ENCODE data around the gene FAM98C.

The FAM98C gene

DNA sequence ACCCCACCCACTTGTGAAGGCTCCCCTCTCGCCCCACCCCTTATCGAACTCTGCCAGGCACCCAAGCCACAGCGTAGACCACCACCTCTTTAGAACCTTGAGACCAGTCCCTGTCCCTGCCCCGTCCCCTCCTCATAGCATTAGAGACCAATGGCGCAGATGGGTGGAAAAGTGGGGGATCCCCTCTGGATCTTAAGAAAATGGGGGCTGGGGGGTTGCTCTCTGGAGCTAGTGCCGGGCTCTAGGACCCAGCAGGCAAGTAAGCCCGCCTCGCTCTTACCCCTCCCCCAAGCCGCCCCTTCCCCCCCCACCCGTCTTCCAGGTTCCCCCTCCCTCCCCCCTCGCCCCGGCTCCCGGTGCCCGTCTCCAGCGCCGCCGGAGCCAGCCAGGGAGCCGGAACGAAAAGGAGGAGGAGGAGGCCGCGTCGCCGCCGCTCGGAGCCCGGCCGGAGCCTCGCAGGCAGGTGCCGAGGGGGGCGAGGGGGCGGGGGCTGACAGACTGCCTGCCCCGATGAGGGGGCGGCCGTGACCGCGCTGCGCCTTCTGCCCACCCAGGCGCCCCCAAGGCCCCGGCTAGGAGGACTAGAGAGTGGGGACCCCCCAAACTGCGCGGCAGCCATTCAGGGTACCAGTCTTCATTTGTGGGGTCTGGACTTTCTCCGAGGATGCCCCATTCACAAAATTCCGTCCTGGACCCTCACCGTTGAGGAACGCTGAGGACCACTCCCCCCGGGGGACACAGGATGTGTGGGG lies 14.4 kb upstream of the FAM98C start, which contains the start of gene SPRED3:
Gene SPRED3, plus strand, starts transcription at position 349 of the 752 bp plus-strand sequence. CDS start 1,606 bp downstream, outside the sequence.
- Histone ChIP-seq H4K20me1 (peaks cover 36 to 70% (median 53%) of the 10 kb centered on the region in 11 experiments; a peak in 21 of 22 replicates), H3K4me3 (peak within 1 kb of the TSS; percentile 57 to 68 (median 61))
- no peak for TF ChIP-seq Cebpa-rat (IDR thresholded peaks at IDR 0.05)

DNA sequence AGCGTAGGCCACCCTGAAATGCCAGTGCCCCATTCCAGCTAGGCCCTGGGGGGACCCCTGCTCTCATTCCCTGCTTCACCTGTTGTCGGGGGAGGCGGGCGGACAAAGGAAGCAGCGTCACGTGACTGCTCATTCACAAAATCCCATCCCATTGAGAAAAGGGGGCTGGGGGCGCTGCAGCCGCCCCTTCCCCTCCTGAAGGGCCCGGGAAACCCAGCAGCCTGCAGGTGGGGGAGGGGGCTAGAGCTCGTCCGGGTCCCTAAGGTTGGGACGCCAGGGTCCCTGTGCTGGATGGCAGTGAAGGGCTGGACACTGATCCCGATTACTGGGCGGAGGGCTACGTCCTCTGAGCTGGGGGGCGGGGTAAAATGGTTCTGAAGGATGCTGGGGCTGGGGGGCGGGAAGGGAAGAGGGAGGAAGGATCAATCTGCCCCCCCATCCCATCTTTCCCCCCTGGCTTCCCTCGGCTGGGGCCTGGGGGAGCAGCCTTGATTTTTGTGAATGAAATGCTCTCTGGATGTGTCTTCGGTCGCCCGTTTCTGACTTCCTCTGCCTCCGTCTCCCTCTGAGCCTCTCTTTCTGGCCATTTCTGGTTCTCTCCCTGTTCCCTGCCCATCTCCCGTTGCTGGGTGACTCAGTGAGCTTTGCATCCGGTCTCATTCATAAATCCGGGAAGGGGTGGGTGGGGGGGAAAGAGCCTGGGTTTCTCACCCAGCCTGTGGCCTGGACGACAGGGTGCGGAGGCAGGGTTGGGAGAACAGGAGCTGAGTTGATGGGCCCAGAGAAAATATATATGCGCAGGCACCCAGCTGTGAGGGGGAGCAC lies 13.6 kb upstream of the FAM98C start:
- H3K4me2 ChIP-seq = peak overlapping the region; percentile 77 to 95 (median 92)
- peaks cover 29 to 49% (median 36%) of the 10 kb centered on the region in 10 experiments for H3K4me1 ChIP-seq

More for the DNA sequence above, 14.4 kb upstream of the FAM98C start, which contains the start of gene SPRED3:
- Histone ChIP-seq H3K9me3 (replicated peaks in 1 of 11) (no peaks in the 10 kb centered on the region), H3K27me3 (peaks cover 71 to 100% (median 100%) of the 10 kb centered on the region in 11 experiments), H3K36me3 (peaks cover 17 to 31% (median 29%) of the 10 kb centered on the region in 11 experiments), H3K4me1 (peaks cover 29 to 49% (median 36%) of the 10 kb centered on the region in 10 experiments), H3K9ac (peak within 1 kb of the TSS in 9 of 11 experiments; percentile 41 to 75 (median 62); a peak in 19 of 22 replicates), H3K4me2 (peak within 1 kb of the TSS; percentile 77 to 95 (median 92)), H3K27ac (peak within 1 kb of the TSS in 4 of 11 experiments; percentile 44 to 62 (median 48); a peak in 9 of 22 replicates)

DNA sequence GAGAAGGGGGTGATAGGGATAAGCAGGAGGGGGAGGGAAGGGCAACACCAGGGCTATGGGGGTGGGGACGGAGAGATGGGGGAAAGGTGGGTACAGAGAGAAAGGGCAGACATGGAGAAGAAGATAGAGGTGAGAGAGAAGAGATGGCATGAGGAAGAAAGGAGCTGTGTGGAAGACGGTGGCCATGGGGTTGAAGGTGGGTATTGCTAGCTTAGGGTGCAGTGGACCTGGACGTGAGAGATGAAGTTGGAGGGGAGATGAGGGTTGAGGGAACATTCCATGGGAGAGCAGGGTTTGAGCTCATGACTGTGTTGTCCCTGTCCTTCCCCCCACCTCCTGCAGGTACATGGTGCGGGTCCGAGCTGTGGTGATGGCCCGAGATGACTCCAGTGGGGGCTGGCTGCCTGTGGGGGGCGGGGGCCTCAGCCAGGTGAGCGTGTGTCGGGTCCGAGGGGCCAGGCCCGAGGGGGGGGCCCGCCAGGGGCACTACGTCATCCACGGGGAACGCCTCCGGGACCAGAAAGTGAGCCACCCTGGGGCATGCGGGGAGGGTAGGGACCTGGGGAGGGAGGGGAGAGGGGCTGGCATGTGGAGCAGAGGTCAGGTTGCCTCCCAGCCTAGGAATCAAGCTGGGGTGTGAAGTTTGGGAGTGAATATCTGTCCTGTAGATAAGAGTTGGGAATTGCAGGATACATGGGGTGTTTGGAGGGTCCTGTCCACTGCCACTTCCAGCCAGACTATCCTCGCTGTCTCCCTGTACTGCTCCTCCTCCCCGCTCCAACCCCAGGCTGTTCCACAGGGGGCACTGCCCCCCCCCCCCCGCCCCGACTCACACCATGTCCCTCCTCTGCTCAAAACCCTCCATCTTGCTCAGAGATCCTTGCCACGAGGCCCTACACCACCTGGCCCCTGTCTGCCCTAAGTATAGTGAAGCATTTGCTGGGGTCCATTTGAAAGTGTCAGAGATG lies 12.7 kb upstream of the FAM98C start:
- H3K4me1 ChIP-seq = peaks cover 29 to 41% (median 33%) of the 10 kb centered on the region in 10 experiments
- no peak overlapping the region for H3K9ac ChIP-seq
- H3K4me3 ChIP-seq = no peak overlapping the region
- H3K9me3 ChIP-seq (replicated peaks in 1 of 11) = peaks cover 0 to 9% (median 0%) of the 10 kb centered on the region in 11 experiments; a peak in 10 of 22 replicates
- H4K20me1 ChIP-seq = peaks cover 19 to 58% (median 36%) of the 10 kb centered on the region in 11 experiments; a peak in 21 of 22 replicates
- peaks cover 6 to 14% (median 12%) of the 10 kb centered on the region in 11 experiments; a peak in 19 of 22 replicates for H3K36me3 ChIP-seq
- H3K4me2 ChIP-seq = peak overlapping the region in 3 of 11 experiments; percentile 18 to 35 (median 25); a peak in 3 of 22 replicates
- no peak for TF ChIP-seq Cebpa-rat (IDR thresholded peaks at IDR 0.05)
- H3K27ac ChIP-seq = no peak overlapping the region
- H3K27me3 ChIP-seq = peaks cover 78 to 100% (median 100%) of the 10 kb centered on the region in 11 experiments

More for the DNA sequence above, 13.6 kb upstream of the FAM98C start:
- H4K20me1 ChIP-seq = peaks cover 28 to 63% (median 45%) of the 10 kb centered on the region in 11 experiments; a peak in 21 of 22 replicates
- H3K9ac ChIP-seq = peak overlapping the region in 7 of 11 experiments; percentile 35 to 75 (median 56); a peak in 11 of 22 replicates
- no peak for TF ChIP-seq Cebpa-rat (IDR thresholded peaks at IDR 0.05)
- peak overlapping the region in 2 of 11 experiments; percentile 22 to 62; a peak in 3 of 22 replicates for H3K27ac ChIP-seq
- peaks cover 9 to 24% (median 21%) of the 10 kb centered on the region in 11 experiments; a peak in 21 of 22 replicates for H3K36me3 ChIP-seq
- peak overlapping the region; percentile 33 to 68 (median 61); a peak in 17 of 20 replicates for H3K4me3 ChIP-seq
- peaks cover 78 to 100% (median 100%) of the 10 kb centered on the region in 11 experiments for H3K27me3 ChIP-seq
- H3K9me3 ChIP-seq (replicated peaks in 1 of 11) = peaks cover 0 to under 1% (median 0%) of the 10 kb centered on the region in 11 experiments; a peak in 3 of 22 replicates

DNA sequence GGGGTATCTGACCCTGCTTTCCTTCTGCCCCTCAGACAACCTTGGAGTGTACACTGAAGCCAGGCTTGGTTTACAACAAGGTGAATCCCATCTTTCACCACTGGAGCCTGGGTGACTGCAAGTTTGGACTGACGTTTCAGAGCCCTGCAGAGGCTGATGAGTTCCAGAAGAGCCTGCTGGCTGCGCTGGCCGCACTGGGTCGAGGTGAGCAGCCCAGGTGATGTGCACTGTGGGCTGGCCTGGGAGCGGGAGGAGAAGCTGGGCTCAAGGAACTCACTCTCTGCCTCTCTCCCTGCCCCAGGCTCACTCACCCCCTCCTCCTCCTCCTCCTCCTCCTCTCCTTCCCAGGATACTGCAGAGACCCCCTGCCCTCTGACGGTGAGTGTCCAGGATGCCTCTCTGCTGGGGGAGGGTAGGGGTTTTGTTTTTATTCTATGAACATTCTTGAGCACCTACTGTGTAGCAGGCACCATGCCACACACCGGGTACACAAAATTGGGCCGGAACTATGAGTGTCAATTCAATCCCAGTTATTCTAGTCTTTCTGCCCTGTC lies 10.9 kb upstream of the FAM98C start:
- Histone ChIP-seq H3K4me1 (peaks cover 13 to 26% (median 17%) of the 10 kb centered on the region in 10 experiments), H3K27me3 (peaks cover 85 to 100% (median 100%) of the 10 kb centered on the region in 11 experiments), H4K20me1 (peaks cover 1 to 41% (median 19%) of the 10 kb centered on the region in 11 experiments; a peak in 20 of 22 replicates), H3K9ac (no peak overlapping the region), H3K36me3 (peaks cover 0 to 14% (median 0%) of the 10 kb centered on the region in 11 experiments; a peak in 2 of 22 replicates), H3K4me3 (no peak overlapping the region), H3K9me3 (replicated peaks in 1 of 11) (peaks cover 0 to 18% (median 5%) of the 10 kb centered on the region in 11 experiments; a peak in 12 of 22 replicates), H3K27ac (no peak overlapping the region), H3K4me2 (no peak overlapping the region)
- TF ChIP-seq Cebpa-rat (IDR thresholded peaks at IDR 0.05) = no peak

DNA sequence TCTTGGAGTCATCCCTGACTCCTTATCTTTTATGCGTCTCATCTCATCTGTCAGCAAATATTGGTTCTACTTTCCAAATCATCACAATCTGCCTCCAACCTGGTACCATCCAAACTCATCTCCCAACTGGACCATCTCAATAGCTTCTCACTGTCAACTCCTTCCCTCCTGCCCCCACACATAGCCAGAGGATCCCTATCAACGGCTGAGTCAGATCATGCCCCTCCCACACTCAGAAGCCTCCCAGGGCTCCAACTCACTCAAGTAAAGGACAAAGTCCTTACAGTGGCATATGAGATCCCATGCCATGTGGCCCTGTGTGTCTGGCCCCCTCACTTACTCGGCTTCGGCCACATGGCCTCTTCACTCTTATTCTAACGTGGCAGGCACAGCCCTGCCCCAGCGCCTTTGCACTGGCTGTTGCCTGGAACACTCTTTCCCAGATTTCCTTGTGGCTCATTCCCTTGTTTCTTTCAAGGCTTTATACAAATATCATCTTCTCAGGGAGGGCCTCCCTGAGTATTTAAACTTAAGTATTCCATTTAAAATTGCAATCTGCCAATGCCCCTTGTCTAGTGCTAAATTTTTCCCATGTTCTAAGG lies 10.1 kb upstream of the FAM98C start:
- H3K27ac ChIP-seq = no peak overlapping the region
- no peak overlapping the region for H3K4me3 ChIP-seq
- peaks cover 0 to 18% (median 5%) of the 10 kb centered on the region in 11 experiments; a peak in 12 of 22 replicates for H3K9me3 ChIP-seq (replicated peaks in 1 of 11)
- H3K27me3 ChIP-seq = peaks cover 92 to 100% (median 100%) of the 10 kb centered on the region in 11 experiments
- H3K36me3 ChIP-seq = peaks cover 0 to 14% (median 0%) of the 10 kb centered on the region in 11 experiments; a peak in 2 of 22 replicates
- H3K4me1 ChIP-seq = peaks cover 7 to 18% (median 11%) of the 10 kb centered on the region in 10 experiments; a peak in 18 of 20 replicates
- 0 out of 22 replicates have a peak overlapping the region, but pooled peaks of 1 of the 11 experiments have one; percentile 4 for H3K4me2 ChIP-seq
- TF ChIP-seq Cebpa-rat (IDR thresholded peaks at IDR 0.05) = no peak
- H4K20me1 ChIP-seq = peaks cover 0 to 33% (median 13%) of the 10 kb centered on the region in 11 experiments; a peak in 15 of 22 replicates
- H3K9ac ChIP-seq = no peak overlapping the region

DNA sequence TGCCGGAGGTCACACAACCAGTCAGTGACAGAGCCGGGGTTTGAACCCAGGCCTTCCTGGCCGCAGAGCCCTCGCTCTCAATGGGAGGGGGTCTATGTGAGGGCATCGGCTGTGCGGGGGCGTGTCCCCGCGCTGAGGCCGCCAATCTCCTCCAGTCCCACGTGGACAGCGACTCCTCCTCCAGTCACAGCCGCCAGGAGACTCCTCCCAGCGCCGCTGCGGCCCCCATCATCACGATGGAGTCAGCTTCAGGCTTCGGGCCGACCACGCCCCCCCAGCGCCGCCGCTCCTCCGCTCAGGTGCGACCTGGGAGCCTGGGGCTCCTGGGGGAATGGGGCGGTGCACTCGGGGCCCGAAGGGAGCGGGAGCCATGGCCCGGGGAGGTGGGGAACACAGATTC lies 8.4 kb upstream of the FAM98C start:
- Histone ChIP-seq H3K9ac (no peak overlapping the region), H3K27ac (no peak overlapping the region), H3K9me3 (replicated peaks in 1 of 11) (peaks cover 0 to 18% (median 5%) of the 10 kb centered on the region in 11 experiments; a peak in 12 of 22 replicates), H4K20me1 (peaks cover 0 to 22% (median 6%) of the 10 kb centered on the region in 11 experiments; a peak in 8 of 22 replicates), H3K4me1 (peaks cover 0 to 5% (median 2%) of the 10 kb centered on the region in 10 experiments; a peak in 5 of 20 replicates), H3K4me2 (no peak overlapping the region), H3K4me3 (no peak overlapping the region), H3K36me3 (peaks cover 0 to 14% (median 0%) of the 10 kb centered on the region in 11 experiments; a peak in 2 of 22 replicates), H3K27me3 (peaks cover 80 to 100% (median 92%) of the 10 kb centered on the region in 11 experiments)
- TF ChIP-seq Cebpa-rat (IDR thresholded peaks at IDR 0.05) = no peak

Data from BLaER1 treated with 17β-estradiol and CSF1 and Interleukin-3, amounts not matched to agents 10 nM and 100 nM (cell line).